Thyroid gland (tissue), 4 donors: ENCODE results near the gene HIVEP3.

ENCODE experiments used
- CTCF ChIP-seq, 6 experiments: fragments of 200-600 bp in 3 of 6; fragments of 450-650 bp in 3 of 6; sonication (generic) in 3 of 6; IDR thresholded peaks; one replicate each; pipeline ENCODE4 v1.5.1; 2016 to 2019; ENCODE audit warnings: antibody characterized with exemption in 6 of 6, mild to moderate bottlenecking in 2 of 6, inconsistent platforms in 1 of 6, moderate library complexity in 1 of 6
- POLR2A ChIP-seq, 2 donors: fragments of 450-650 bp; IDR thresholded peaks; one replicate each; pipeline ENCODE4 v1.6.1; 2017; ENCODE audit warnings: antibody characterized with exemption in 2 of 2, mild to moderate bottlenecking in 2 of 2, moderate library complexity in 1 of 2

- TF ChIP-seq CTCF (IDR thresholded peaks at IDR 0.05) (no peak), POLR2A (IDR thresholded peaks at IDR 0.05) (peak in 1 of 2 donors; percentile 55)
Observed at GRCh38 chr1:41650028-41650880, 268.5 kb downstream of the HIVEP3 start.
